Activated CD4-positive, alpha-beta T cell treated with anti-CD3 and anti-CD28 coated beads for 1 hour (primary cell): ENCODE data around the gene ATCAY.
"Not testable (repeated sequence)": the region's sequence is repeated elsewhere in the genome, so short reads cannot be mapped to it uniquely, and the experiment has no call there.

Source experiments
- DNase-seq: peaks from one replicate; pipeline ENCODE4 v3.0.0-alpha.2; 2020

ATCAY gene

GRCh38 chr19:3949997-3950859 is 69.7 kb downstream of the ATCAY start:
- no peak for DNase-seq

- DNase-seq, result no peak
Measured at GRCh38 chr19:3950871-3951861, 70.7 kb downstream of the ATCAY start.

DNA sequence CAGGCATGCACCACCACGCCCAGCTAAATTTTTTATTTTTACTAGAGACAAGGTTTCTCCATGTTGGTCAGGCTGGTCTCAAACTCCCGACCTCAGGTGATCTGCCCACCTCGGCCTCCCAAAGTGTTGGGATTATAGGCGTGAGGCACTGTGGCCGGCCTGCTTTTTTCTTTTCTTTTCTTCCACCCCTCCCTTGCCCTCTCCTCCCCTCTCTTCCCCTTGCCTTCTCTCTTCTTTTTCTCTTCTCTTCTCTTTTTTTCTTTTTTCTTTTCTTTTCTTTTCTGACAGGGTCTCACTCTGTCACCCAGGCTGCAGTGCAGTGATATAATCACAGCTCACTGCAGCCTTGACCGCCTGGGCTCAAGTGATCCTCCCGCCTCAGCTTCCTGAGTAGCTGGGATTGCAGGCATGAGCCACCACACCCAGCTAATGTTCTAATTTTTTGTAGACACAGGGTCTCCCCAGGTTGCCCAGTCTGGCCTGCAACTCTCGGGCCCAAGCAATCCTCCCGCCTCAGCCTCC is 72.3 kb downstream of the ATCAY start:
- not testable (repeated sequence) for DNase-seq

- no peak for DNase-seq
Measured at GRCh38 chr19:3954107-3954506, 73.6 kb downstream of the ATCAY start.

DNA sequence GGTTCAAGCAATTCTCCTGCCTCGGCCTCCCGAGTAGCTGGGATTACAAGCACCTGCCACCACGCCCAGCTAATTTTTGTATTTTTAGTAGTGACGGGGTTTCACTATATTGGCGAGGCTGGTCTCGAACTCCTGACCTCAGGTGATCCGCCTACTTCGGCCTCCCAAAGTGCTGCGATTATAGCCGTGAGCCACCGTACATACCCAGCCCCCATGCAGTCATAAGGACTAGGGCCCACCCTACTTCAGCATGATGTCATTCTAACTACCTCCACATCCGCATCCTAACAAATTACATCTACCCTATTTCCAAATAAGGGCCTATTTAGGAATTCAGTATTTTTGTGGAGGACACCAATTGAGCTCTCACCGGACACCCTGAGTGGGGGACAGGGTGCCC is 74.8 kb downstream of the ATCAY start:
- not testable (repeated sequence) for DNase-seq

GRCh38 chr19:3955688-3956087 is 75.2 kb downstream of the ATCAY start:
- DNase-seq, result no peak

GRCh38 chr19:3958836-3959765 is 78.6 kb downstream of the ATCAY start:
- DNase-seq, result no peak

DNA sequence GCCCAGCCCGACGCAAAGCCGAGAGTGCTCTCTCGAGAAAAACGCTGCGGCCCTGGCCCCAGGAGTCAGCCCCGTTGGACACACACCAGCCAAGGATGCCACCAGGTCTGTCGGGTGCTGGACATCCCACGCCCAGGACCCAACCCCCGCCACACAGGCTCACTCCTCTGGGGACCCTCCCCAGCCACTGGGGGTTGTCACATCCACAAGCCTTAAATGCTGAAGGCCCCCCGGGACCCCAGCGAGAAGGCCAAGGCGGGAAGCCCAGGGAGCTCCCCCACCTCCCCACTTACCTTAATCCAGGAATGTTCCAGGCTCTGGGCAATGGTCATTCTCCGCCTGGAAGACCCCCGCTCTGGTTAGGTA is 79.3 kb downstream of the ATCAY start:
- no peak for DNase-seq

GRCh38 chr19:3961007-3961406 is 80.5 kb downstream of the ATCAY start:
- DNase-seq, result no peak

DNA sequence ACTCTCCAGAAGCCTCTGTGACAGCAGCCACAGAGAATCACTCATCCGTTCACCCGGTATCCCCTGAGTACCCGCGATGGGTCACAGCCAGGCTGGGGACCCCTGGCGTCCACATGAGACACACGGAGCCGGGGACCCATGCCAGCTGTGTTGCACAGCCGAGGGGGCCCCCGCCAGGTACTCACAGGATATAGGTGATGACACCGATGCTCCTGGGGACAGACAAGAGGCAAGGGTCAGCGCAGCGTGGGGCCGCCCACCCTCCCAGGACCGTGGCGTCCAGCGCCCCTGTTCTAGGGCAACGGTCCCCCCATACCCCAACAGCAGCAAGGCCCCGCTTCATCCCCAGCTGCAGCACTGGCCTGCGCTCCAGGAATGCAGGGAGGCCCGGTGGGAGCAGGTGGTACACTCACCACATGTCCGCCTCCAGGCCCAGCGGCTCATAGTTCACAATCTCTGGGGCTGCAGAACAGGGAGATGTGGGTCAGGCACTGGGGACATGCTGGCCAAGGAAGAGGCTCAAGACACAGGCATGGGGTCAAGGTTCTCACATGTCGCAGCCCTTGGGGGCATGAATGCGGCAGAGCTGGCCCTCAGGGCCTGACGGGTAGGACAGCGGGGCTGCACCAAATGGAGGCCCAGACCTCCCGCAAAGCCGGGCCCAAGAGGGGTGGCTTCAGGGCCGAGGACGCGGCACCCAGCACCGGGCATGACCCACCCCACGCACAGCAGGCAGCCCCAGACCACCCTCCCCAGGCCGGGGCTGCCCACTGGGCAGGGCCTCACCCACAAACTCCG is 83.2 kb downstream of the ATCAY start:
- no peak for DNase-seq

DNA sequence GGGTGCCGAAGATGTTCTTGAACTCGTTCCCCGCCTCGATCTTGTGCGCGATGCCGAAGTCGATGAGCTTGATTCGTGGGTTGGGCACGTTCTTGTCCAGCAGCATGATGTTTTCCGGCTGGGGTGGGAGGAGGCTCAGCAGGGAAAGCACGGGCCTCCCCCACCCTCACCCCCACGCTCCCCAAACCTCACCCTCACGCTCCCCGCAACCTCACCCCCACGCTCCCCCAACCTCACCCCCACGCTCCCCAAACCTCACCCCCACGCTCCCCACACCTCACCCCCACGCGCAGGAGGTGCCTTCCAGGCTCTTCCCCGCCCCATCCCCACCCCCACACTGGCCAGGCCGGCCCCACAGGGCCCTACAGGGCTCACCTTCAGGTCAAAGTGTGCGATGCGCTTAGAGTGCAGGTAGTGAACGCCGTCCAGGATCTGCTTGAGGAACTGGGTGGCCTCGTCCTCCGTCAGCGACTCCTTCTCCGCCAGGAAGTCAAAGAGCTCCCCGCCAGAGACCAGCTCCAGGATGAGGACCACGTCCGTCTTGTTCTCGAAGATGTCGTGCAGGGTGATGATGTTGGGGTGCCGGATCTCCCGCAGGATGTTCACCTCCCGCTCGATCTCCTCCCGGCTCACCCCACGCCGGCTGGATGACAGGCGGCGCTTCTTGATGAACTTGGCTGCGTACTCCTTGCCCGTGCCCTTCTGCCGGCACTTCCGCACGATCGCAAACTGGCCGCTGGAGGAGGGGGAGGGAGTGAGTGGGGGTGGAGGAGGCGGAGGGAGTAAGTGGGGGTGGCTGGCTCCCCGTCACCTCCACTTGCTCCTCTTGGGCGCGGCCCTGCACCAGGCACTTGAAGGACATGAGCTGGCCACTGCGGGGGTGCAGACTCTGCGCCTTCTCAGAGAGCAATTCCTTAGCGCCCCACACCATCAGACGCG is 84.0 kb downstream of the ATCAY start:
- DNase-seq, result no peak

- DNase-seq, result no peak
Measured at GRCh38 chr19:3966051-3967017, 85.8 kb downstream of the ATCAY start.

GRCh38 chr19:3967983-3968382 is 87.5 kb downstream of the ATCAY start:
- DNase-seq, result not testable (repeated sequence)

GRCh38 chr19:3968556-3969434 is 88.3 kb downstream of the ATCAY start:
- DNase-seq, result no peak

DNA sequence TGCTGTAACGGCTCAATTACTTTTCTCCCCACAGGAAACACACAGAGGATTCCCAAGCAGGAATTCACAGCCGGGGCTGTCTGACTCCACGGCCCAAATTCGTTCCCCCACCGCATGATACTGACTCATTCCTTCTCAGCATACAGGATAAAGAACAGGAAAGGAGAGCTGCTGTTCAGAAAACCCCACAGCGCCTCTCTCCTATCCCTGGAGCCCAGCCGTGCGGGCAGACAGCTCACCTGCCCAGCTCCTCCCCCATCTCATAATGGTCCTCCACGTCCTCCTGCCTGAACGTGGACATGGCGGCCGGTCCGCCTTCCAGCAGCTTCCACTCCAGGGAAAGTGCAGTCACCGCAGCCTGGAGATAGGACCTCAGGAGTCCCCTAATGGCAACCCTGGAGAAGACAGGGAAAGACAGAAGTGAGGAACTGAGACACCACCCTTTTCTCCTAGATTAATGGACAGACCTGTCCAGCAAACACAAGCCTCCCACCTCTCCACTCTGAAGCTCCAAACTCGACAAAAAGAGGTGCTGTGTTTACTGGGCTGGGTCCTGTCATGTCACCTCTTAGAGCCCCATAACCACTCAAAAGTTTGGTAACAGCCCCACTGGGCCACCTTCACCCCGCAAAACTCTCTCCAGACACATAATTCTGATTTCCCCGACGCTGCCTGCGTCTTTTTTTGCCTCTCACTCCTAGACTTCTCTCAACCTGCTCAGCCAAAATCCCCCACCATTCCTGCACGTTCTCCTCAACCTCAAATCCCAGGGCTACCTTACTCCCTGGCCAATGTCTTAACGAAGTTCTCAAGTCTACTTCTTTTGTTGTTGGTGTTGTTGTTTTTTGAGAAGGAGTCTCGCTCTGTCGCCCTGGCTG is 89.2 kb downstream of the ATCAY start:
- DNase-seq, result no peak

DNA sequence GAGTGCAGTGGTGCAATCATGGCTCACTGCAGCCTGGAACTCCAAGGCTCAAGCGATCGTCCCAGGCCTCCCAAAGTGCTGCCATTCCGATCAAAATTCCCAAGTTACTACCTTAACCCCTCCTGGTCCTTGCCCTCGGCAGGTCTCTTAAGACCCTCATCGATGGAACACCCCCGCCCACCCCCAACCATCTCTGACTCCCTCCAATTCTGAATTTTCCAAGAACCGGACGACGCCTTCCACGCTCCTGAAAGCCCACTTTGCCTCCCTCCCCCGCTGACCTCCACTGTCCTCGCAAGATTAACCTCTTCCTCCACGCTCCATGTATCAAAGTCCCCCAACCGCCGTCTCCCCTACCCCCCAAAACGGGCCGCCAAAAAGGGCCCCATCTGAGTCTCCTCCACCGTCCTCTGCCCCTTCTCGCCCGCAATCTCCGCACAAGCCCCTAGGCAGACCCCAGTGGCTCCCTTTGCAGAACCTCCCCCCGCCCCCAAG is 89.9 kb downstream of the ATCAY start:
- DNase-seq, result no peak
